GM12801 (cell line): ENCODE data around the gene SFMBT2.

Source experiments
- CTCF ChIP-seq: IDR thresholded peaks from one replicate; pipeline ENCODE4 v1.5.1; 2011; ENCODE audit warnings: control low read depth; ENCODE audit not compliant: insufficient read length; ENCODE audit errors: extremely low read depth

SFMBT2 gene

DNA sequence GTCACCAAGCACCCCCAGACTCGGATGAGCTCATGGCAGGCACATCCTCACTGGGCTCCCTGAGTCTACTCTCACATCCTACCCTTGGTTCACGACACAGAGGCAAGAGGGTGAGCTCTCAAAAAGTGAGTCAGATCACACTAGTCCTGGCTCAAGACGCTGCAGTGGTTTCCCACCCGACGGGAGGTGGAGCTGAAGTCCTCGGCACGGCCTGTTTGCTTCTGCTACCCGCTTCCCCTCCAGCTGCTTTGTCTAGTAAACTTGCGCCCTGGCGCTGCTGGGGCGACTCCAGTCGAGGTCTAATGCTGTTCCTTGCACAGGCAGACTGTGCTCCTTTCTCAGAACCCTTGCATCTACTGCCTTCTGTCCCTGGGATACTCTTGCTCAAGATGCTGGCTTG is 13.5 kb upstream of the SFMBT2 start:
- no peak for TF ChIP-seq CTCF

DNA sequence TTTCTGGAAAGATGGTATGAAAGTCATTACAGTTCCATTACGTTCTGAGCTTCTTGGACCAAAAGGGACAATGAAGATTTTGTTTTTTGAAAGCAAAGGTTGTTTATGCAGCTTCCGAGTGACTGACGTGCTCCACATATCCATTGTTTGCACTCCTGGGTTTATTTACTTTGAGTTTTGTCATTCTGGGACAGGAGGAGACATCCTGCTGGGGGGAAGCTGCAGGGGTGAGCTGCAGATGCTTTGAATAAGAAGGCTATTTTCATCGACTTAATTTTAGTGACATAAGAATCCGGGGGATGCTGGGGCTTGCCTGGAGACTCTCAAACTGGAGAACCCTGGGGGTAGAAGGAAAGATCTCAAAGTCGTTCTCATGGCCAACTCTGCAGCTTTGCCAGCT is 12.7 kb upstream of the SFMBT2 start:
- no peak for TF ChIP-seq CTCF

DNA sequence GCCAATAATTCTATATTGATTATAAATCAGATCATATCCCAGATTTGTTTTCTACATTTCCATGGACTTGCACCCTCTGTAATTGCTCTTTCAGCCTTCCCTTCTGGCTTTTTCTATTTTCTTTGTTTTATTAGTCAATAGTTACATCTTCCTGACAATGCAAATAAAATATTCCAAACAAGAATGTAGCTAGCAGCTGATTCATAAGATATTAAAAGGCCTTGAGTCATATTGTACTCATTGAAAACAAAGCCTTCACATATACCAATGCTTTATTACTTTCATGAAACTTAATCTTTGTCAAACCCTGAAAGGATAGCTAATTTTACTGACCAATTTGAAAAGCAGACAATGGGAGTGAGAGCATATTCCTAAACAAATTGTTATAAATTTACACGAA is 10.7 kb upstream of the SFMBT2 start:
- TF ChIP-seq CTCF: no peak

DNA sequence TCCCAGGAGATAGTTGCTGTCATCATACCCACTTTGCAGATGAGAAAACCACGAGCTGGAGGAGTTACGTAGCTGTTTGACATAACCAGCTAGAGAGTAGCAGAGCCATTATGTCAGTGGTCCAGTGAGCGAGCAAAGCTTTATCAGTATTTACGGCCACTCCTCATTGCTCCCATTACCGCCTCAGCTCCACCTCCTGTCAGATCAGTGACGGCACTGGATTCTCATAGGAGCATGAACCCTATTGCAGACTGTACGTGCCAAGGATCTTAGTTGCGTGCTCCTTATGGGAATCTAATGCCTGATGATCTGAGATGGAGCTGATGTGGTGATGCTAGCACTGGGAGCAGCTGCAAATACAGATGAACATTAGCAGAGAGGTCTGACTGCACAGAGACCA is 9.2 kb upstream of the SFMBT2 start:
- no peak for TF ChIP-seq CTCF

DNA sequence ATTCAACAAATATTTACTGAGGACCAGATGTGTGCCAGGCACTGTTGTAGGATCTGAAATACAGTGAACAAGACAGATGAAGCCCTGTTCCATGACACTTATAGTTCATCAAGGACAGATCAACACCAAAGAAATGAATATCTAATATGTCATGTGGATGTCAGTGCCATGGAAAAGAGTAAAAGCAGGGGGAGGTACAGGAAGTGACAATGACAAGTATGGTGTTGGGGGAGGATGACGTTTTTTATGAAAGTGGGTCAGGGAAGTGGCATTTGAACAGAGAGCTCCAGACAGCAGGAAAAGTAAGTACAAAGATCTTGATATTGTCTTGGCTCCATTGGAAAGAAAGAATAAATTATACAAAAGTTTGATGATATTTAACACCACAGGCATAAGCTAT is 7.0 kb upstream of the SFMBT2 start:
- TF ChIP-seq CTCF: no peak

GRCh38 chr10:7417103-7417623 is 6.3 kb upstream of the SFMBT2 start:
- no peak for TF ChIP-seq CTCF

- no peak for TF ChIP-seq CTCF
Measured at GRCh38 chr10:7414766-7415165, 3.9 kb upstream of the SFMBT2 start.

DNA sequence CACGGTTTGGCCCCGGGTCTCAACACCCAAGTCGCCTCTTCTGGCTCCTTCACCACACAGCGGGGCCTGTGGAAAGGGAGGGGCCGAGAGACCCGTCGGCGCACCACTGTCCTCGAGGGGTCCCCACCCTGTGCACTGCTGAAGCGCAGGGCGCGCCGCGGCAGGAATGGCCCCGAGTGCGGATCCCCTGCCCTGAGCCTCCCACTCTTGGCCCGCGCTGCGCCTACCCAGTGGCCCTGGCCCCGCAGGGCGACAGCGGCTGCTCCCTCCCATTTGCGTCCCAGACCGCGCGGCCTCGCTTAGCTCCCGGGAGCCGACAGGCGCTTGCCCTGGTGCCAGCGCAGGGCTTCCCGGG is 2.1 kb upstream of the SFMBT2 start:
- no peak for TF ChIP-seq CTCF
